IPS-15b (cell line): Measurements from ENCODE around the gene ANKRD33B.

Experiments used
- H3K27me3 ChIP-seq: one replicate; pipeline ENCODE4 v1.6.1; 2013; ENCODE audit warnings: low read length; ENCODE audit not compliant: control insufficient read depth, insufficient read depth
- H3K36me3 ChIP-seq: one replicate; pipeline ENCODE4 v1.6.1; 2013; ENCODE audit warnings: low read length; ENCODE audit not compliant: control insufficient read depth, insufficient read depth
- H3K4me1 ChIP-seq: one replicate; pipeline ENCODE4 v1.6.1; 2013; ENCODE audit warnings: mild to moderate bottlenecking, low read length; ENCODE audit not compliant: control insufficient read depth, insufficient read depth
- H3K4me3 ChIP-seq: one replicate; pipeline ENCODE4 v1.5.1; 2013; ENCODE audit warnings: low read depth, low read length
- H3K9ac ChIP-seq: one replicate; pipeline ENCODE4 v1.6.1; 2013; ENCODE audit warnings: low read depth, mild to moderate bottlenecking, low read length
- H3K9me3 ChIP-seq: one replicate; pipeline ENCODE4 v1.6.1; 2013; ENCODE audit warnings: mild to moderate bottlenecking, low read length; ENCODE audit not compliant: control insufficient read depth, insufficient read depth

The ANKRD33B gene

DNA sequence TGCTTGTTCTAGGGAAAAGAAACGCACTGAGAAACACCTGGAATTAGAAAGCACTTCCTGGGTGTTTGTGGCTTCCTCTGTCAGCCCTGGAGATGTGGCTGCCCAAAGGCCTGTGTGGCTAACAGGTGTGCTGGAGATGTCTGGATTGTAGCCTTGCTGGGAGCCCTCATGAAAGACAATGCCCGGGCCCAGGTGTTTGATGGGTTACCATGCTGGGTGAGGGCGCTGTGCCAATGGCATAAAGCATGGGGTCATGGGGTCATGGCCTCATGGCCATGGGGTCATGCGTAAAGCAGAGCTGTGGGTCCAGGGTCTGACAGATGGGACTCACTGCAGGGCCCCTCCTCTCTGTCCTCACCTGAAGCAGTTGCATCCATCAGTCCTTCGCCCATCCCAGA lies 21.6 kb downstream of the ANKRD33B start:
- H3K4me1 ChIP-seq: peaks cover 10% of the 10 kb centered on the region

DNA sequence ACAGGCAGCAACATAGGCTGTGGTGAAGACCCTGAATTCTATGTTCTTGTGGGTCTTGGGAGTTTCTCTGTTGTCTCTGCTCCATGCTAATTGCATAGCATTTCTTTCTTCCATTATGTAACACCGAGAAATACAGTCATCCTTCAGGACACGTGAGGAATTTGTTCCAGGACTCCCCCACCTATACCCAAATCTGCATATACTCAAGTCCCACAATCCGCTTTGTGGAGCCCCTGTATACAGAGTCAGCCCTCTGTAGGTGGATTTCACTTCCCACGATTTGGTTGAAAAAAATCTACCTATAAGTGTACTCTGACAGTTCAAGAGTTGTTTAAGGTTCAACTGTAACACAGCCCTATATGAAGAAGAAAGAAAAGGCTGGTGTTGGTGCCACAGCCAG lies 22.1 kb downstream of the ANKRD33B start:
- no peak overlapping the region for H3K4me3 ChIP-seq
- H3K4me1 ChIP-seq: peaks cover 10% of the 10 kb centered on the region
- H3K9ac ChIP-seq: no peak overlapping the region
- H3K27me3 ChIP-seq: no peaks in the 10 kb centered on the region
- no peaks in the 10 kb centered on the region for H3K9me3 ChIP-seq
- H3K36me3 ChIP-seq: peaks cover 5% of the 10 kb centered on the region

More for the DNA sequence above, 21.6 kb downstream of the ANKRD33B start:
- Histone ChIP-seq H3K36me3 (peaks cover 5% of the 10 kb centered on the region), H3K9ac (no peak overlapping the region), H3K4me3 (no peak overlapping the region), H3K9me3 (no peaks in the 10 kb centered on the region), H3K27me3 (no peaks in the 10 kb centered on the region)

DNA sequence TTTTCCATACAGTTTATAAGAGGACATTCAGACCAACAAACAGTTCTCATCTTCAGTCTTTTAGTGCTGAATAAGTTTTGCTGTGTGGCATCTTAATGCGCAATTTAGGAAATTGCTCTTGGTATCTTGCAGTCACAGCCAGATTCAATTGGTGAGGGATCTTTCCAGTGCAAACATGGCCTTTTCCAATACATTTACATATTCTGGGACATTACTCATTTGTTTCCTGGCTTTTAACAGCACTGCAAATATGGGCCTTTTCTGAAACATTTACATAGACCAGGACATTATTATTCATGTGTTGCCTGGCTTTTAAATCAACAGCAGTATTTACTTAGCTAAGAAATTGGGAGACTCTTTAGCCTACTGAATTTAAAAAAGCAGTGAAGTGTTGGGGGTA lies 22.7 kb downstream of the ANKRD33B start:
- Histone ChIP-seq H3K9me3 (no peaks in the 10 kb centered on the region), H3K4me3 (no peak overlapping the region), H3K9ac (no peak overlapping the region), H3K27me3 (no peaks in the 10 kb centered on the region), H3K4me1 (peaks cover 10% of the 10 kb centered on the region), H3K36me3 (peaks cover 5% of the 10 kb centered on the region)

DNA sequence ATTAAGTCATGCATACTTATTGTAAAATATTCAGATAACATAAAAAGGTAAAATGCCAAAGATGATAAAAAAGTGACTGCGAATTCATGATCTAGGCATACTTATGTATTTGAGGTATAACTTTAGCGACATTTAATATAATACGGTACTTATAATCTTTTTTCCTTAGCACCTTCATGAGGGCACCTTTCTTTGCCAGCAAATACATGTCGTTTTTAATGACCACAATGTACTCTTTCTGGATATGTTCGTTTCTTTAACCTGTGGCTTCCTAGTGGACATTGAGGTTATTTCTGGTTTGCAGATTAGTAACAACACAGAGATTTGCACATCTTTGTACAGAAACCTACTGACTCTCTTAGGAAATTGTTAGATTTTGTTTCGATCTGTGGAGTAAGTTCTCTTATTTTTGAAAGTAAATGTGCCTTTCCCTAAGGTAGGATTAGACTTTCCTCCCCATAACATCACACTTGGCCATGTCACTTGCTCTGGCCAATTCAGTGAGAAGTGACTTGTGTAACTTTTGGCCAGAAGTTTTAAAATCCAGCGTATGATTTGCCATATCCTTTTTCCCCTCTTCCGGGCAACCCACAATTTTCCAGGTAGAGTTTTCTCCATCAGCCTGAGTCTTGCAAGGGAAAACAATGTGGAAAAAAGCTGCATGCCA lies 24.4 kb downstream of the ANKRD33B start:
- Histone ChIP-seq H3K4me1 (peaks cover 10% of the 10 kb centered on the region), H3K4me3 (no peak overlapping the region), H3K9ac (no peak overlapping the region), H3K27me3 (no peaks in the 10 kb centered on the region), H3K36me3 (no peaks in the 10 kb centered on the region), H3K9me3 (no peaks in the 10 kb centered on the region)

DNA sequence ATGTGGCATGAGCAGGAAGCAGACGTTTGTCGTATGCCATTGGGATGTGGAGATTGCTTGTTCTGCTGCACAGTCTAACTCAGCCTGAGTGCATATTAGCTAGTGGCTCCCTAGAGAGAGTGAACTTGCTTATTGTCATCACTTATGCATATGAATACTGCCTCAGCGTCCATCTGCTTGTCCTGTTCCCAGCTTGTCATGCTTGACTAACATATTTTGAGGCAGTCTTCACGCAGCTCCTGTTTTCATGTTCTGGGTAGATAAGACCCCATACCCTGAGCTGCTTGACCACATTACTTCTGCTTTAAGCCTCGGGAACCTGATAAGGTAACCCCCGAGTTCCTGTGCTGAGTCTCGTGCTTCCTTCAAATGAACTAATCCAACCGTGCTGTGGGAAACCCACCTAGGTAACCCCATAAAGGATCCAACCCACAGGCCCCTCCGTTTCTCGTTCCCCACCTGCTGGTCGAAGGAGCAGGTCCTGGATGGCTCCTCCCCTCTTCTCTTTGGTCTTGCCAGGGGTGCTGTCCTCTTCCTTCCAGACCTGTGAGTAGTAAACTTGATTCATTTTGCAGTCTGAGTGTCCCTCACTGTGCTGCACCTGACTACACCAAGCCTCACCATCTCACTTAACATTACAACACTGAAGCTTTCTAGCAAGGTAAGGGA lies 25.0 kb downstream of the ANKRD33B start:
- no peaks in the 10 kb centered on the region for H3K9me3 ChIP-seq
- H3K36me3 ChIP-seq: no peaks in the 10 kb centered on the region
- H3K27me3 ChIP-seq: no peaks in the 10 kb centered on the region
- H3K9ac ChIP-seq: no peak overlapping the region
- peaks cover 10% of the 10 kb centered on the region for H3K4me1 ChIP-seq
- H3K4me3 ChIP-seq: no peak overlapping the region

DNA sequence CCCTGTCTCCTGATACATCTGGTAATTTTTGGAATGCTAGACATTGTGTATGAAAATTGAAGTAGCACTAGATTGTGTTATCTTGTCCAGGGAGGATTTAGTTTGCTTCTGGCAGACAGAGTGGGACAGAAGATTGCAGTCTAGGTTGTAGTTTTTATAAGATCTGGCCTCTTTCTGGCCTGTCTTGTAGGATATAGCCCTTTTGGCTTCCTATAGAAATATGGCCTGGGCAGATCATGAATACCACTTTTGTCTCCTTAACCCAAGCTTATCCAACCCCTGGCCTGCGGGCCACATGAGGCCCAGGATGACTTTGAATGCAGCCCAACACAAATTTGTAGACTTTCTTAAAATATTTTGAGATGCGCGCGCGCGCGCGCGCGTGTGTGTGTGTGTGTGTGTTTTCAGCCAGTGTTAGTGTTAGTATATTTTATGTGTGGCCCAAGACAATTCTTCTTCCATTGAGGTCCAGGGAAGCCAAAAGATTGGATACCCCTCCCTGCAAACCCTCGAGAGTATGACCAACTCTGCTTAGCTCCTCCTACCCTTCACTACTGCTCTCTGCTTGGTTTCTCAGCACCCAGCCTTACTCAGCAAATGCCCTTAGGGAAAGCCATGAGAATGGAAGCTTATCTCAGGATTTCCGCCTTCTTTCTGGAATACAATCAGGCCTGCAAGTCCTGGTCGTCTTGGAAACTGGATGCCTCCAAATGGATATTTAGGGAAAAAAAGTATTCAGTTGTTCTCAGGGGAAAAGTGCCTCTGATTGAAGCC lies 26.5 kb downstream of the ANKRD33B start:
- no peak overlapping the region for H3K9ac ChIP-seq
- no peaks in the 10 kb centered on the region for H3K9me3 ChIP-seq

DNA sequence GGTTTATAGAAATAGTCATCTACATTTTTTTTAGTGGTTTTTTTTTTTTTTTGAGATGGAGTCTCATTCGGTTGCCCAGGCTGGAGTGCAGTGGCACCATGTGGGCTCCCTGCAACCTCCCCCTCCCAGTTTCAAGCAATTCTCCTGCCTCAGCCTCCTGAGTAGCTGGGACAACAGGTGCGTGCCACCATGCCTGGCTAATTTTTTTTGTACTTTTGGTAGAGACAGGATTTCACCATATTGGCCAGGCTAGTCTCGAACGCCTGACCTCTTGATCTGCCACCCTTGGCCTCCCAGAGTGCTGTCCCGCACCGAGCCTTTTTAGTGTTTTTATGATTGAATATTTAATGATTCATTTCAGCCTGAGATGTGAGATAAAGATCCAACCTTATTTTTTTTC lies 27.3 kb downstream of the ANKRD33B start:
- H3K27me3 ChIP-seq: no peaks in the 10 kb centered on the region
- no peak overlapping the region for H3K4me3 ChIP-seq
- H3K9me3 ChIP-seq: no peaks in the 10 kb centered on the region
- H3K9ac ChIP-seq: no peak overlapping the region
- no peaks in the 10 kb centered on the region for H3K36me3 ChIP-seq
- H3K4me1 ChIP-seq: peaks cover 10% of the 10 kb centered on the region

More for the DNA sequence above, 26.5 kb downstream of the ANKRD33B start:
- H3K27me3 ChIP-seq: no peaks in the 10 kb centered on the region
- no peaks in the 10 kb centered on the region for H3K36me3 ChIP-seq
- H3K4me1 ChIP-seq: peaks cover 10% of the 10 kb centered on the region
- H3K4me3 ChIP-seq: no peak overlapping the region

DNA sequence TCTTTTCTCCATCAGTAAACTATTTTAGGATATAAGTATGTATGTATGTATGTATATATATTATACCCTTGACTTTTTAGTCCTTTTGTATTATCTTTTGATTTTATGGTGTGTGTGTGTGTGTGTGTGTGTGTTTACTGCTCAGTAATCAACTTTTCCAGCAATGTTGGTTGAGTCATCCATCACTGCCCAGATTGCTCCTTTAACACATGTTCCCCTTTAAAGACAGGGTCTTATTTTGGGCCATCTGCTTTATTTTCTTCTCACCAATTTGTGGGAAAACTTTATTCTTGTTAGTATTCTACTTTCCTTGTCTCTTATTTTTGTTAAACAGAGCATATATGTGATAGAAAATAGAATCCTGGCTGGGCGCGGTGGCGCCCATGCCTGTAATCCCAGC lies 28.1 kb downstream of the ANKRD33B start:
- Histone ChIP-seq H3K4me1 (peaks cover 10% of the 10 kb centered on the region), H3K9me3 (no peaks in the 10 kb centered on the region), H3K36me3 (no peaks in the 10 kb centered on the region), H3K4me3 (no peak overlapping the region), H3K27me3 (no peaks in the 10 kb centered on the region), H3K9ac (no peak overlapping the region)

DNA sequence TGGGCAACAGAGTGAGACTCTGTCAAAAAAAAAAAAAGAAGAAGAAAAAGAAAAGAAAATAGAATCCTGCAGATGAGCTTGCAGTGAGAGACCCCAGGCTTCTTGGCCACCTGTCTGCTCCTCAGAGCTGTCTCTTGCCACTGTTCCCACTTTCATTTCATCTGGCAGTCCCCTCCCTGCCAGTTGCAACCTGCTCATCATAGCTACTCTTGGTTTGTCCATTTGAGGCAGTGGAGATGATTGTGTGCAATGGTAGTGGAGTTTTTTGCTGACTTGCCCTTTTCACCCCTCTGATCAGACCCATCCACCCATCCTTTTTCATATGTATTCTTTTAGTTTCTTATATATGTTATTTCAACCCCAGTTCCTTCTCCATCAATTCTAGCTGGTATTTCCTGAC lies 28.7 kb downstream of the ANKRD33B start:
- H3K9ac ChIP-seq: no peak overlapping the region
- H3K4me1 ChIP-seq: peaks cover 10% of the 10 kb centered on the region
- H3K9me3 ChIP-seq: no peaks in the 10 kb centered on the region
- H3K4me3 ChIP-seq: no peak overlapping the region
- no peaks in the 10 kb centered on the region for H3K27me3 ChIP-seq
- H3K36me3 ChIP-seq: no peaks in the 10 kb centered on the region

DNA sequence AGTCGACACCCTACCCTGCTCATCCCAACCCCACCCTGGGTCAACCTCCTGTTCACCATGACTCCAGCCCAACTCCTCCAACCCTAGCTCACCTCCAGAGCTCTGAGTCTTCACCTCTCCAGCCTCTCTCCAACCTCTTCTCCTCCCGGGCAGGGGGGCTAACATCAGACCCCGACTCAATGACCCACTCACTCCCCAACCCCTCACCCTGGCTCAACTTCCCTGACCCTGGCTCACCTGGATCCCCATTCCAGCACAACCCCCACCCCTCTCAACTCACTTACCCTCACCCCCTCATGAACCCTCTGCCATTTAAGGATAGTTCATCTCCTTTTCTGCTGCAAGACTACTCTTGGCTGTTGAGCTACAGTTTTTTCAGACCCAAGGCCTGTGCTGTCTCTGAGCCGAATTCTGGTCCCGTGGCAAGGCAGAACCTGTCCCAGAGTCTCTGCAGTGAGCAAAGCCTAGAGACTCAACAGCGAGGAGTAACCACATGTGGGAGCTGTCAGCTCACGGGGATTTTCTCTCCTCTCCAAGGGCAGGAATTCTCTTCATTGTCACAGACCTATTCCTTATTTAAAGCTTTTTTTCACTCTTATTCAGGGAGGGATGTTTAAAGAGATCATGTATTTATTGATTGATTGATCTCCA lies 29.8 kb downstream of the ANKRD33B start:
- Histone ChIP-seq H3K4me3 (no peak overlapping the region), H3K27me3 (no peaks in the 10 kb centered on the region)

DNA sequence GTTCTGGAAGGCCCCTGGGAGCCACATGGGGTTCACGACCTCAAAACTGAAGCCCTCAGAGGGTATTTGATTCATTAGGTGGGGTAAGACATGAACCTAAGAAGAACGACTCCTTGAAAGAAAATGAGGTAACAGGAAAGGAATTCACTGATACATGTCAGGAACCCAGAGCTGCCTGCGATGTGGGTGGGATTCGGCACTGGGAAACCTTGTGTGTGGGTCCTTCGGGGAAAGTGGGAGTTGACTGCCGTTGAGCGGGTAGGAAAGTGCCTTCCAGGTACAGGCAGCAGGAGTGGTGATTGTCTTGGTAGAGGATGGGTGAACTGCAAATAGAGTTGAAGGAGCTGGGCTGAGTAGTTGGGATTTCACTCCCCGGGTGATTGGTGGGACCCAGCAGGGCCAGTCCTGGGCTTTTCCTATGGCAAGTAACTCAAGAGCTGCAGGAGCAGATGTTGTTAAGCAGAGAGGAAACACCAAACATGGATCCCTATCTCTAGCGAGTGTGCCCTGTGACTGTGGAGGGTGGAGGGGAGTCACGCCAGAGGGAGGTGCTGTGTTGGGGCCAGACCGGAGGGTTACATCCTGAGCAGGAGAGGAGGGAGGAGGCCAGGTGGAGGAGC lies 30.8 kb downstream of the ANKRD33B start:
- Histone ChIP-seq H3K36me3 (no peaks in the 10 kb centered on the region), H3K4me3 (no peak overlapping the region), H3K27me3 (no peaks in the 10 kb centered on the region), H3K4me1 (peaks cover 3% of the 10 kb centered on the region), H3K9ac (no peak overlapping the region), H3K9me3 (no peaks in the 10 kb centered on the region)

More for the DNA sequence above, 29.8 kb downstream of the ANKRD33B start:
- Histone ChIP-seq H3K36me3 (no peaks in the 10 kb centered on the region), H3K4me1 (peaks cover 10% of the 10 kb centered on the region), H3K9ac (no peak overlapping the region), H3K9me3 (no peaks in the 10 kb centered on the region)
